Parathyroid adenoma (tissue), 2 donors: ENCODE data around the gene TMEM196.
"Not testable (repeated sequence)": the region's sequence is repeated elsewhere in the genome, so short reads cannot be mapped to it uniquely, and the experiment has no call there.

Experiments
- H2AFZ ChIP-seq: fragments of 300-600 bp; sonication (generic); one replicate; pipeline ENCODE4 v1.7.0; 2017; ENCODE audit warnings: antibody characterized with exemption, mild to moderate bottlenecking
- H3K27ac ChIP-seq: fragments of 300-600 bp; sonication (generic); one replicate; pipeline ENCODE4 v1.7.0; 2017
- H3K27me3 ChIP-seq: fragments of 300-600 bp; sonication (generic); one replicate; pipeline ENCODE4 v1.7.0; 2017; ENCODE audit warnings: low read length; ENCODE audit not compliant: control insufficient read depth, insufficient read depth
- H3K36me3 ChIP-seq: fragments of 300-600 bp; sonication (generic); one replicate; pipeline ENCODE4 v1.7.0; 2017; ENCODE audit warnings: low read length; ENCODE audit not compliant: control insufficient read depth, insufficient read depth
- H3K4me1 ChIP-seq: fragments of 300-600 bp; sonication (generic); one replicate; pipeline ENCODE4 v1.7.0; 2017; ENCODE audit warnings: control low read depth
- H3K4me2 ChIP-seq: fragments of 300-600 bp; sonication (generic); one replicate; pipeline ENCODE4 v1.7.0; 2017; ENCODE audit warnings: low read length
- H3K4me3 ChIP-seq: fragments of 300-600 bp; sonication (generic); one replicate; pipeline ENCODE4 v1.7.0; 2017; ENCODE audit warnings: low read depth, low read length
- H3K79me2 ChIP-seq: fragments of 300-600 bp; sonication (generic); one replicate; pipeline ENCODE4 v1.7.0; 2017; ENCODE audit warnings: control low read depth
- H3K9ac ChIP-seq: fragments of 300-600 bp; sonication (generic); one replicate; pipeline ENCODE4 v1.7.0; 2017; ENCODE audit warnings: mild to moderate bottlenecking
- H3K9me3 ChIP-seq: fragments of 300-600 bp; sonication (generic); one replicate; pipeline ENCODE4 v1.7.0; 2017; ENCODE audit warnings: low read length; ENCODE audit not compliant: control insufficient read depth
- CTCF ChIP-seq: fragments of 300-600 bp; sonication (generic); IDR thresholded peaks from one replicate; pipeline ENCODE4 v1.7.0; 2017; ENCODE audit warnings: antibody characterized with exemption, mild to moderate bottlenecking
- donor health status: primary hyperparathyroidism.

The TMEM196 gene

GRCh38 chr7:19690736-19691135 is 82.7 kb downstream of the TMEM196 start:
- Histone ChIP-seq H3K4me2 (no peak overlapping the region), H3K9ac (no peak overlapping the region), H3K79me2 (no peaks in the 10 kb centered on the region), H3K36me3 (no peaks in the 10 kb centered on the region), H3K27me3 (no peaks in the 10 kb centered on the region), H2AFZ (no peak overlapping the region), H3K4me3 (no peak overlapping the region), H3K27ac (no peak overlapping the region), H3K9me3 (no peaks in the 10 kb centered on the region), H3K4me1 (no peaks in the 10 kb centered on the region)
- no peak for TF ChIP-seq CTCF

- H3K4me3 ChIP-seq, H3K4me1 ChIP-seq, H3K27me3 ChIP-seq, H3K9ac ChIP-seq, H3K36me3 ChIP-seq, H2AFZ ChIP-seq, H3K9me3 ChIP-seq, H3K79me2 ChIP-seq, H3K4me2 ChIP-seq, H3K27ac ChIP-seq: not testable (repeated sequence)
These were observed 84.3 kb downstream of the TMEM196 start for GRCh38 chr7:19689130-19689529.

- Histone ChIP-seq H3K27ac (no peak overlapping the region), H3K27me3 (no peaks in the 10 kb centered on the region), H3K9me3 (no peaks in the 10 kb centered on the region), H3K9ac (no peak overlapping the region), H3K4me3 (no peak overlapping the region), H3K36me3 (no peaks in the 10 kb centered on the region), H3K79me2 (no peaks in the 10 kb centered on the region), H2AFZ (no peak overlapping the region), H3K4me1 (no peaks in the 10 kb centered on the region), H3K4me2 (no peak overlapping the region)
- TF ChIP-seq CTCF: no peak
These were observed 91.8 kb downstream of the TMEM196 start for GRCh38 chr7:19681596-19681995.

- Histone ChIP-seq H3K4me1 (no peaks in the 10 kb centered on the region), H3K79me2 (no peaks in the 10 kb centered on the region), H3K4me2 (no peak overlapping the region), H3K4me3 (no peak overlapping the region), H3K27me3 (no peaks in the 10 kb centered on the region), H2AFZ (no peak overlapping the region), H3K9me3 (no peaks in the 10 kb centered on the region), H3K36me3 (no peaks in the 10 kb centered on the region), H3K27ac (no peak overlapping the region), H3K9ac (no peak overlapping the region)
- no peak for TF ChIP-seq CTCF
These were observed 96.2 kb downstream of the TMEM196 start for GRCh38 chr7:19677180-19677579.

- Histone ChIP-seq H3K4me1 (no peaks in the 10 kb centered on the region), H3K27ac (no peak overlapping the region), H3K79me2 (no peaks in the 10 kb centered on the region), H3K4me2 (no peak overlapping the region), H3K4me3 (no peak overlapping the region), H3K9me3 (no peaks in the 10 kb centered on the region), H3K27me3 (no peaks in the 10 kb centered on the region), H2AFZ (no peak overlapping the region), H3K9ac (no peak overlapping the region), H3K36me3 (no peaks in the 10 kb centered on the region)
- no peak for TF ChIP-seq CTCF
These were observed 97.6 kb downstream of the TMEM196 start for GRCh38 chr7:19675816-19676215.
